Measurements from ENCODE around the gene PIGL.
A peak's percentile ranks its signal among the peaks of the same experiment; 100 is the strongest.
"Not testable (repeated sequence)": the region's sequence is repeated elsewhere in the genome, so short reads cannot be mapped to it uniquely, and the experiment has no call there.

PIGL gene

DNA sequence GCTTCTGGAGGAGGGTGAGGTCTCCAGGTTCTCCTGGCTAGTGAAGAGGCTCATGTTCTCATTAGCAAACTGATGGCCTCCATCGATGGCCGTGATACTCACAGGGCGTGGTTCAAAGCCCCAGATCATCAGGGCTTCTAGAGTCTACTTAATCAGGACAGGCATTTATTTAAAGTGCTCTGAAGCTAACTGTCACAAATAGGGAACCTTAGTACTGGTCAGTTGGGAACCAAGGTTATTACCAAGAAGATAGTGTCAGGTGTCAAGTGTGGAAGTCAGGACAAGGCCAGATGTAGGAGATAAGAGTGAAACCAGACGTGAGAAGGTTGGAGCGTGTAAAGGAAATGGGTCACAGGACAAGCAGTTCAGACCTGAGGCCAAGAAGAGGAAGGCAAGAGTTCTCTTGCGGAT lies 56.9 kb downstream of the PIGL start:
- no peak for DNase-seq (ENCODE audit: low read depth)

DNA sequence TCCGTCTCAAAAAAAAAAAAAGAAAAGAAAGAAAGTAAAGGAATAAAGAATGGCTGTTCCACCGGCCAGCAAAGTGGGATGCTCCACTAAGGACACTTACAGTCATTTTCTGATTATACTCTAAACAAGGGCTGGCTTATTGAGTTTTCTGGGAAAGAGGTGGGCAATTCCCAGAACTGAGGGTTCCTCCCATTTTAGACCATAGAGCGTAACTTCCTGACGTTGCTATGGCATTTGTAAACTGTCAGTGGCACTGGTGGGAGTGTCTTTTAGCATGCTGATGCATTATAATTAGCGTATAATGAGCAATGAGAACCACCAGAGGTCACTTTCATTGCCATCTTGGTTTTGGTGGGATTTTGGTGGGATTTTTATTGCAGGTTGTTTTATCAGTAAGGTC lies 58.0 kb downstream of the PIGL start:
- no peak for DNase-seq (ENCODE audit: low read depth)

DNA sequence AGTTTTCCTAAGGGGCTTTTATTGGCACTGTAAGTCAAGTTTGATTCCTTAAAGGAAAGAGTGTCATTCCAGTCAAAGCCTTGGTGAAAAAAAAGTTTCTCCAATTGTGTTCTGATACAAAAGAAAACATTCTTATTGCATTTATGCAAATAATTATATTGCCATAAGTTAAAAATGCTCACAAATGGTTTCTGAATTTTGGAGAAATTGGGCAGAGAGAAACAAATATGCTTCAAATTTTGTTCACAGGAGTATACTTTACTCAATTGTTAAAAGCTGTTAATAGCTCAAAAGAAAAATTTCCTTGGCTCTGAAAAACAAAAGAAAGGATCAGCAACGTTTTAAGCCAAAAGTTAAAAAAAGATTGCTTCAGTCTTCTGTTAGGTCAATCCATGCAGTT lies 60.2 kb downstream of the PIGL start:
- no peak for DNase-seq (ENCODE audit: low read depth)

DNA sequence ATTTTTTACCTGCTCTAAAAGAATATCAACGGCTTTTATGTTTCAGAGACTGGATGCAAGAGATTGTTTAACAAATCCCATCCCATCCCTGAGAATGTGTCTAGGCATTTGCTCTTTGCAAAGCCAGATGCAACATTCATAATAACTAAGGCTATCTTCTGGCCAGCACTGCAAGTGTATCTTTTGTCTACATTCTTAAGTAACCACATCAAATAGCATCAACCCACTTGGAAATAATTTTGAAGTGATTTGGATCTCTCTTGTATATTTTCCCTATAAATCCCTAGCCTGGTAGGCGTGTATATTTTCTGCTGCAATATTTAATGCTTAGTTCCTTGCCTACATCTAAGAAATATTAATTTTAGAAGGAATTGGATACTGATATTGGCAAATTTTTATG lies 64.3 kb downstream of the PIGL start:
- DNase-seq (ENCODE audit: low read depth), result no peak

DNA sequence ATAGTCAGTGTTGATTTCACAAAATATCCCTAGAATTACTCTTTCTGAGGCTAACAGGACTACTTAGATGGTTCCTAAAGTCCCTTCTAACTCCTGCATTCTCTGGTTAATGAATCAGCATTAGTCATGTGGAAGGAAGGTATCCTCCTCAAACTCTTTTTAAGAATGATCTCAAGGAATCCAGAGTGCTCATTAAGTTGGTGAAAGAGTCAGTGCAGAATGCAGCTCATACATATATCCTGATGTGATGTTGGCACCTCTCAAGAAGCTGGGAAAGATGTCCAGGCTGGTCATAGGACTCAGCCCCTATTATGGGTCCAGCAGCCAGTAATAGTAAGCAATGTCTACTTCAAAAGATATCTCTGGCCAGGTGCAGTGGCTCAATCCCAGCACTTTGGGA lies 65.5 kb downstream of the PIGL start:
- no peak for DNase-seq (ENCODE audit: low read depth)

DNA sequence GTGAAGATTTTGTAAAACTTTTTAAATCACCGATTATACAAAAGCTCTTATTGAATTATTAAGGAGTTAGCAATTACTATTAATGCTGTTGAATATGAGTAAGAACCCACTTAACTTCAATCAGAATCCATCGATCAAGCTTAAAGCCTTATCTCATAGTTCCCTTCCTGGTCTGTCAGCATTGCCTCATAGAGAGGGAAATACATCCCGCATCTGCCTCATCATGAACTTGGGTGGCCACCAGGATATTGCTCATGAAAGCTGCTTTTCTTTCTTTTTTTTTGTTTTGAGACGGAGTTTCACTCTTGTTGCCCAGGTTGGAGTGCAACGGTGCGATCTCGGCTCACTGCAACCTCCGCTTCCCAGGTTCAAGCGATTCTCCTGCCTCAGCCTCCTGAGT lies 66.7 kb downstream of the PIGL start:
- DNase-seq (ENCODE audit: low read depth), result no peak

DNA sequence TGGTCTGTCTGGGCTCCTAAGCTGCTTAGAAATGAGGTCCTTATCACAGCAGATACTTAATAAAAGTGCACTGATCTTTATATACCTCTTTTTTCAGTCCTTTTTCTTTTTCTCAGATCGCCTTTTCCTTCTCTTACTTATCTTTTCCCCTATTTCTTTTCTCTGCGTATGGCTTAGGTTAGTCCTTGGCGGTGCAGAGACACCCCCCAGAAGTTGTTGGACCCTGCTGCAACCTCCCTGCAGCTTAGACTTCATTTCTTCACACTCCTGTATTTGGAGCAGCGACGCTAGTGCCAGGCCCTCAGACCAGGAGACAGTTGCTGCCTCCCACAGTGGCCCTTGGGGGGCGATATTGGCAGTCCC lies 68.6 kb downstream of the PIGL start:
- no peak for DNase-seq (ENCODE audit: low read depth)

DNA sequence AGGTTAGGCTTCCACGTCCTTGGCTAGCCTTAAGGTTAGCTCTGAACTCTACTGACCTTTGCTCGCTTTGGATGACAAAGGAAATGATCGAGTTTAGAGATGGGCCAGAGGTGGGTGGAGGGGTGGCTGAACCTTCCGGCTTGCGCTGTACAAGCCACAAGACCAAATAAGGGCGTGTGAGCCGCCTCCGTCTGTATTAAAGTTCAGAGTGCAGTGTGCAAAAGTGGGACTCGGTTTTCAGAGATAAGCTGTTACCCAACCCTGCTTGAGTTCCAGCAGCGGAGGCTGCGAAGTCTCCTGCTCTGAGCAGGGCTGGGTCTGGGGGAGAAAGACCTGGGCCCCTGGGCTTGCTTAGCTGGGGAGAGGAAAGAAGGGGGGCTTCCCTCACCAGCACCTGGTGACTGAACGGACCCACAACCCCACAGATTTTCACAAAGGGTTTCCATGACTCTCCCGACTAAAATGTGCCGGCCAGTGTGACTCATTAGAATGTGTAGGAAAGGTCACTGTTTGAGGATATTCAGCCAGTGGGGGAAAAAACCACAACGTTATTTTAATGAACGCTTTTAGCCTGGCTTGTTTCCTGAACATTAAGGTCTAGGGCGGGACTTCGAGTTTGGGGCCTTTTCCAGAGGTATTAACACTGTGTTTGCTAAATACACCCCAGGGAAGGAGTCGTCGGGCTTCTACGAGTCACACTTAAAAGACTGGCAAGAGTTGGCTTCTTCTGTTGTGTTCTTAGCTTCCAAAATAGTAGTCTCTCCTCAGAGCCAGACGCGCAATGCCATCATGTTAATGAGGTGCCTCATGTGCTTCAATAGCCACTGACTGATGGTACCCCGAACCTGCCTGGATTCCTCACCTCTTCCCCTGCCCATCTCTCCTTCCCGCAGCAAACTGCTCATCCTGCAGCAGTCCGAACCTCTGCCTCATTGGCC lies 69.3 kb downstream of the PIGL start:
- peak; percentile 62 for DNase-seq (ENCODE audit: low read depth)

DNA sequence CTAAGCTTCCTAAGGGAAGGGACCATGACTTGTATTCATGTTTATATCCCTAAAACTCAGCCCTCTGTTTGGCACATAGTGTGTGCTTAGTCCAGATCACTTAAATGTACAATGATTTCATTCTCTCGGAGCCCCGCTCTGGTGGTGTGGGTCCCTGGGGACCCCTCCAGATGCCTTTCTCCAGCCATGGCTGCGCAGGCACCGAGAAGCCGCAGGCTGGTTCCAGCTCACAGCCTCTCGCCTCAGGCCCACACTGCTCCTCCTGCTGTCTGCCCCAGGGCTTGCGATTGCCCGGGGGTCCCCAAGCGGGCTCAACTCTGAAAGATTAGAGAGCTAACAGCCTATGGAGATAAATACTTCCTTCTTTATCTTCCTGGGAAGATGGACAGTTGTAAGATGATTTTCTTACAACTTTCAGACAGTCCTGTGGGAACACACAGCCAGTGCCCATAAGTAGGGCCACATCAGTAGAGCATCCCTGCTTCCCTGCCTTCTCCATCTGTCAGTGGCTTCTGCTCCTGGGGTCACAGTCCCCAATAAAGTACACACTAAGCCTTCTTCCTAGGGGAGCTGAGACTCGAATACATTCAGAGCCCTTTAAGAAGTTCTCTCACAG lies 70.0 kb downstream of the PIGL start:
- no peak for DNase-seq (ENCODE audit: low read depth)

DNA sequence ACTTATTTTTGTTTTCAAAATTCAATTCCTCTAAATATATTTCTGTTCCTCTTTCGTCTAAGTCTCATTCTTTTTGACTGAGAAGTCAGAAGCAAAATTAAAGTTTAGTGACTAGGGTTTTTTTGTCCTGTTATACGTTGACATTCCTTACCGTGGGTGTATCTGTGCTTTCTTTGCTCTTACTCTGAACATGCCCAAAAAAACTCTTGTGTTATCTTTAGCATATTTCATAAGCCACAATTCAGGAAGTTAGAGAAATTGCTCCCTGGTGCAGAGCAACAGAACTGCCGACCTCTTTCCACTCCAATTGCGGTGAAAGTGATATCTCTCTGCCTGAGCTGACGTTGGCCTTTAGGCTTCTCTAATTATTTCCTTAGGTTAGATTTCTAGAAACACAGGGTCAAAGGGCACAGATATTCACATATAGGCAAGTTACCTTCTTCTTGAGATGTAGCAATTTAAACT lies 70.6 kb downstream of the PIGL start:
- DNase-seq (ENCODE audit: low read depth), result no peak

DNA sequence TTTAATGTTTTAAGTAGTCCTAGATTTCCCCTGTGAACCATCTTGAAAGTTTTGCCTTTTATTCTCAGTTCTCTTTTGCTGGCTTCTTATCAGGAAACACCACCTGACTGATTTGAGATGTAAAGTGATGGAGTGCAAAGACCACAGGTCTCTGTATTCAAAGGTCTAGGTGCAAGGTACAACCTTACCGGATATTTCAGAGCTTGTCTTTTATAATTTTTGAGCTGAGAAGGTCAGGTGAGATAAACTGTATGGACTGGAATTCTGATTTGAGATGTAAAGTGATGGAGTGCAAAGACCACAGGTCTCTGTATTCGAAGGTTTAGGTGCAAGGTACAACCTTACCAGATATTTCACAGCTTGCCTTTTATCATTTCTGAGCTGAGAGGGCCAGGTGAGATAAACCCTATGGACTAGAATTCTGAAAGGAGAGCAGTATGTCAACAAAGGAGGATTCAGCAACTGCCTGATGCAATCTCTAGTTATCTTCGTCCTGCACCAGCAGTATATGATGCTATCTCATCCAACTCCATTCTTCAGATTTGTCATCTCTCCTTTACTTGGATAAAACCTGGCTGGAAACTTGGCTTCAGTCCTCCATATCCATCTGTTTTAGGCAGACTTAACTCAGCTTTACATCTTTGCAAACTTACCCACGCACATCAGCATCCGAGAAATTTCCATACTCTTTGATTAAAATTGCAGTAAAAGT lies 72.0 kb downstream of the PIGL start:
- DNase-seq (ENCODE audit: low read depth), result no peak

DNA sequence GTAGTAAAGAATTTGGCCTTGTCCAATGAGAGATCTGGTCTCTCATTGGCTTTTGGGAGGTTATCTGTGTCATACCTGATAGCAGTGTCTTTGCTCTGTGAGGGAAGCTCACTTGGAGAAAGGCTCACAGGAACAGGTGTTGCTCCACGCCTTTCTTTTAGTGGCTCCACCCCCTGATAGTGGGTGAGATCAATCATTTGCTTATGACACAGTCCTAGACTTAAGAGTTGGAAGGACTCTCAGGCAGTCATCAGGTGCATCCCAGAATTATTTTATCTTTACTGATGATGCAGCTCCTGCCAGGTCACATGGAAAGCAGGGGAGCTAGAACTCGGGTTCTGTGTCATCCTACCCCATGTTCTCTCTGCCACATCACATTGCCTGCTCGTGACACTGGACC lies 76.9 kb downstream of the PIGL start:
- DNase-seq (ENCODE audit: low read depth), result no peak

DNA sequence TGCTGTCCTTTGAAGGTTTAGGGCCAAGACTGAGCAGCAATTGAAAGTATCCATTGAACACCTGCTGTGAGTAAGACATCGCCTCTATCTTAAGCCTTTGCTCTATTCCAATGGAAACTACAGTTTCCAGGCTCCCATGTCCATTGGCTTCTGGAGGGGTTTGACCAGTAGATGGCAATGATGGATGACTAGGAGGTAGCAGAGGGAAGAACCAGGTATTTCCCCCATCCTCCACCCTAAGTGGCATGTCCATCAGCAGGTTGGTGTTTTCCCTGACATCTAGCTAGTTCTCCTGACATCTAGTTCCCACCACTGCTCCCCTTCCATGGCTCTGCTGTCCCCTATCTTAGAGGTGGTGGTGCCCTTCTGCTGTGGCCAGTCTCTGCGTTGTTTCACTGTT lies 77.5 kb downstream of the PIGL start:
- DNase-seq (ENCODE audit: low read depth), result no peak

DNA sequence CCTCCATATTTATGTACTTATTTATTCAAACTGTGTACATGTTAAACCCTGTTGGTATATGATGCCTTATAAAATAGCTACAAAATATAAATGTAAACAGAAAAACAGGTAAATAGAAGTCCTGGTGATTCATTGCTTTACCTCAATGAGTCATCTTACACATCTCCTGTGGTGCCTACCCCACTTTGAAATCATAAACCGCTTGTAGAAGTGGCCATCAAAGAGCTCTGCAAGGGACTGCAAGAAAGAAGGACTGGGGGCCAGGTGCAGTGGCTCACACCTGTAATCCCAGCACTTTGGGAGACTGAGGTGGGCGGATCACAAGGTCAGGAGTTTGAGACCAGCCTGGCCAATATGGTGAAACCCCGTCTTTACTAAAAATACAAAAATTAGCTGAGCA lies 79.1 kb downstream of the PIGL start:
- DNase-seq (ENCODE audit: low read depth), result not testable (repeated sequence)

DNA sequence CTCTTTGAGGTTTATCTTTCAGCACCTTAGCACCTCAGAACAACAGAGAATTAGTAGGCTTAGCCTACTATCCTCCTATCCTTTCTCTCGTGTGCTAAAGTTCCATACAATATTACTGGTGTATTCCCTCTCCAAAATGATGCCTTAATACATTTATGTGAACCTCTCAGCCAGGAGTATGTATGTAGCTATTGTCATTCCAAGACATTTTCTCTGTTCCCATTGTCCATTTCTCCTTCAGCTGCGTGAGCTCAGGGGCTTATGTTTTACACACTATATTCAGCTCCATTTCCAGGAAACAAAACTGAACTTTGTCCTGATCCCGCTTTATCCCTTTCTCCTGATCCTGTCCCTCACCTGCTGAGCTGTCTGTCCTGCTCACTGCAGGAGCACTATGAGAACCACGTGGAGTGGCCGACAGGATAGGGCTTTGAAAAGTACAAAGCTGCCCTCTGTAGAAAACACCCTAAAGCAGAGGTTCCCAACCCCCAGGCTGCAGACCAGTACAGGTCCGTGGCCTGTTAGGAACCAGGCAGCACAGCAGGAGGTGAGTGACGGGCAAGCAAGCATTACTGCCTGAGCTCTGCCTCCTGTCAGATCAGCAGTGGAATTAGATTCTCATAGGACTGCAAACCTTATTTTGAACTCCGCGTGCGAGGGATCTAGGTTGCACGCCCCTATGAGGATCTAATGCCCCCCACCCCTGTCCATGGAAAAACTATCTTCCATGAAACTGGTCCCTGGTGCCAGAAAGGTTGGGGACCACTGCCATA lies 80.5 kb downstream of the PIGL start:
- DNase-seq (ENCODE audit: low read depth), result no peak

DNA sequence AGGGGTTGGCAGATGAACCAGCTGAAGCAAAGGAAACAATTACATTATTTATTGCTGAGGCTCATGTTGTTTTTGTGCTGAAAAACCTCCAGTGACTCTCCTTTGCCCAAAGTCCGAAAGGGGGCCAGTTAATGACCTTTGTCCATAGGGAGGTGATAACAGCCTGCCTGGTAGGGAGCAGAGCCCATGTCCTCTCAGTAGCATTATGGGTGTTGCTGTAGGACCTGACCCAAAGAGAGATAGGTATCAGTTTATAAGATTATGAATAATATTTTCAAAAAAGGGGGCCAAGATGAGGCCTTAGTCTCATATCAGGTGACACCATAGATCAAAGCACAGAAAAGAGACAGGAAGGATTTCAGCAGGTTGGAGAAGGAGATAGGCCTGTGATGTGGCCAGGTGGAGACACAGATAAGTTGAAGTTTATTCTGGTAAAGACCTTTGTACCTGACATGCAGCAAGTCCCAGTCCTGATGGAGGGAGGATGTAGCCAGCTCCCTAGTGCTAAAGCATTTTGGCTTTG lies 81.2 kb downstream of the PIGL start:
- no peak for DNase-seq (ENCODE audit: low read depth)

DNA sequence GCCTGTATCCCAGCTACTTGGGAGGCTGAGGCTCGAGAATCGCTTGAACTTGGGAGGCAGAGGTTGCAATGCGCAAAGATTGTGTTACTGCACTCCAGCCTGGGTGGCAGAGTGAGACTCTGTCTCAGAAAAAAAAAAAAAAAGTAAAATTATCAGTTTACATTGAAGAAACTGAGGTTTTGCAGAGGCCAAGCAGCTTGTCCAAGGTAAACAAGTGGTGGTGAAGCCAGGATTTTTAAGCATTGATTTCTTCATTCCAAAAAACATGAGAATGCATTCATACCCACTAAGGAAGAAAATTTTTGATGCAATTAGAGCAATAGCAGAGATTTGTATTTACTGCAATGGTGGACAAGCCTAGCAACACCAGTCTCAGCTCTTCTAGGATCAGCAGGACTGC lies 83.5 kb downstream of the PIGL start:
- DNase-seq (ENCODE audit: low read depth), result no peak

DNA sequence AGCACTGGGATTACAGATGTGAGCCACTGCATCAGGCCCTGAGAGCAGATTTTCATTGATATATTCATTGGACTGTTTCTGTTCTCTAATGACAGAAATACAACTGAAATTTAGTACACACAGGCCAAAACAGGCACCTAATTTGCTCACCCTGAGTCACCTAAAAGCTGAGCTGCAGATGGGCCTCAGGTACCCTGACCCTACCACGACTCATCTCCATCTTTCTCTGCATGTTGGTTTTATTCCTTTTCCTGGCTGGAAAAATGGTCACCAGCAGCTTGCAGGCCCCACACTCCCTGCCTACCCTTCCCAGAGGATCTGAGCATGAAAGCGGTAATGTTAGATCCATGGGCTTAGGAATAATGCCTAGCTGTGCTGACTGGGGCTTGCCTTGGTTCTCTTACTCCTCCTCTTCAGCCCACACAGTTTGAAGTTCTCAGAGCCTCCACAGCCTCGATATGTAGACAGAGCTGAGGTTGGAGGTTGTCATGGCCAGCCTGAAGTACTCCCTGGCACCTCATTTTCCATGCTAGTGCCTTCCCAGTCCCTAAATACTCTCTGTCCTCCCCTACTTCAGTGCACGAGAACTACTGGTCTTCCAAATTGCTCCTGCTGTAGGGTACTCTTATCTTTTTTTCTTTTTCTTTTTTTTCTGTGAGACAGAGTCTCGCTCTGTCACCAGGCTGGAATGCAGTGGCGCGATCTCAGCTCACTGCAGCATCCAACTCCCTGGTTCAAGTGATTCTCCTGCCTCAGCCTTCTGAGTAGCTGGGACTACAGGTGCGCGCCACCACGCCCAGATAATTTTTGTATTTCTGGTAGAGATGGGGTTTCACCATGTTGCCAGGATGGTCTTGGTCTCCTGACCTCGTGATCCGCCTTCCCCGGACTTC lies 85.2 kb downstream of the PIGL start:
- DNase-seq (ENCODE audit: low read depth), result no peak

DNA sequence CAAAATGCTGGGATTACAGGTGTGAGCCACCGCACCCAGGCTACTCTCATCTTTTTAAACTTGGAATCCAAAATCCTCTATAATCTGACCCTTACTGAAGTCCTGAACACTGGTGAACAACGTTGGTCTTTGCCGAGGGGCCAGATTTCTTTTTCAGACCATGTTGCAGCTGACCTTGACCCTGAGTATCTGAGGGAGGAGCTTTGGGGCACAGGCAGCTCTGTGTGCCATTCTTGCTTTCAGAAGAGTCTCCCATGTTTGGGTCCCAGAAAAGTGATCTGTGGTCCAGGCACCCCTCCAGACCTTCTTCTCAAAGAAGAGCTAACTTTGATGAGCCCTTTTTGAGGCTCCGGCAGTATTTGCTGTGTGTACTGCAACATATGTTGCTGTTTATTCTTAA lies 85.8 kb downstream of the PIGL start:
- no peak for DNase-seq (ENCODE audit: low read depth)

DNA sequence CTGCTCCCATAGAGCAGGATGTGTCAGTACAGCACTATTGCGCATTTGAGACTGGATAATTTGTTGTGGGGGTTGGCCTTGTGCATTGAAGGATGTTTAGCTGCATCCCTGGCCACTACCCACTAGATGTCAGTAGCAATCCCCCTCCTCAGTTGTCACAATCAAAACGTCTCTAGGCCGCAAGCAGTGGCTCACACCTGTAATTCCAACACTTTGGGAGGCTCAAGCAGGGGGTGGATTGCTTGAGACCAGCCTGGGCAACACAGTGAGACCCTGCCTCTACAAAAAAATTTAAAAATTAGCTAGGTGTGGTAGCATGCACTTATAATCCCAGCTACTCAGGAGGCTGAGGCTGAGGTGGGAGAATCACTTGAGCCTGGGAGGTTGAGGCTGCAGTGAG lies 87.8 kb downstream of the PIGL start:
- DNase-seq (ENCODE audit: low read depth), result no peak

DNA sequence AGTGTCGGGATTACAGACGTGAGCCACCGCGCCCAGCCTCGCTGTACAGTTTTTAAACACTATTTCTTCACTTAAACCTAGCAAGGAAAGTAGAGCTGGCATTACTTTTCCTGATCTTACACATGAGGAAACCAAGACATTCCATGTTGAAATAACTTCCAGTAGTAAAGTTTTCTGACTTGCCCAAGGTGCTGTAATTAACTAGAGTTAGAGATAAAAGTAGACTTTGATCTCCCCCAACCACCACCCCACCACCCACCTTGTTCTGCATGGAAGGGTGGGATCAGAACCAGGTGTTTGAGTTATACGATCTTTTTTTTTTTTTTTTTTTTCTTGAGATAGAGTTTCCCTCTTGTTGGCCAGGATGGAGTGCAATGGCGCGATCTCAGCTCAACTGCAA lies 89.2 kb downstream of the PIGL start:
- no peak for DNase-seq (ENCODE audit: low read depth)

Data from stimulated activated CD4-positive, alpha-beta T cell treated with anti-CD3 and anti-CD28 coated beads, Interleukin-2, amount 100 ng/mL, for 4 hours (primary cell).